Occipital lobe (tissue), 2 donors: ENCODE data around the gene FAH. TPM values are rescaled to one million over a fixed set of nuclear protein-coding genes. Genes with fewer than 3 reads are reported as not detected.

ENCODE experiments used
- DNase-seq: peaks from one replicate; lab custom pipeline; 2025; lab: John Stamatoyannopoulos, UW
- total RNA-seq: library from RNA; depleted of rRNA; stranded (reverse); fragments of >200 nt; gene quantifications from one replicate; pipeline ENCODE4 v1.2.3, GENCODE V29; 2014

The FAH gene
- total RNA-seq, 1 donor from 2014 or later = 1.6 TPM

GRCh38 chr15:80199366-80199765 is 46.6 kb downstream of the FAH start:
- no peak for DNase-seq

- DNase-seq = no peak
These were observed 47.1 kb downstream of the FAH start for GRCh38 chr15:80199869-80200268.

- no peak for DNase-seq
These were observed 48.6 kb downstream of the FAH start for GRCh38 chr15:80201256-80202015.

- no peak for DNase-seq
These were observed 49.2 kb downstream of the FAH start for GRCh38 chr15:80202016-80202315.

- DNase-seq = no peak
These were observed 50.0 kb downstream of the FAH start for GRCh38 chr15:80202641-80203360.

GRCh38 chr15:80203361-80203885 is 50.6 kb downstream of the FAH start:
- DNase-seq = no peak

GRCh38 chr15:80204231-80204630 is 51.4 kb downstream of the FAH start:
- DNase-seq = no peak

GRCh38 chr15:80207887-80208286 is 55.1 kb downstream of the FAH start:
- DNase-seq = no peak

- DNase-seq = no peak
These were observed 56.2 kb downstream of the FAH start for GRCh38 chr15:80208758-80209734.

GRCh38 chr15:80210611-80211573 is 58.1 kb downstream of the FAH start:
- no peak for DNase-seq

- DNase-seq = no peak
These were observed 59.2 kb downstream of the FAH start for GRCh38 chr15:80211976-80212375.

GRCh38 chr15:80214910-80215309 is 62.1 kb downstream of the FAH start:
- DNase-seq = no peak

GRCh38 chr15:80216141-80216540 is 63.3 kb downstream of the FAH start:
- DNase-seq = no peak

GRCh38 chr15:80216911-80217310 is 64.1 kb downstream of the FAH start:
- DNase-seq = no peak

GRCh38 chr15:80217327-80217900 is 64.6 kb downstream of the FAH start:
- no peak for DNase-seq

GRCh38 chr15:80219955-80220354 is 67.2 kb downstream of the FAH start:
- DNase-seq = no peak

- DNase-seq = no peak
These were observed 76.3 kb downstream of the FAH start for GRCh38 chr15:80228959-80229610.

- DNase-seq = no peak
These were observed 78.6 kb downstream of the FAH start for GRCh38 chr15:80231371-80231770.

GRCh38 chr15:80233581-80233980 is 80.8 kb downstream of the FAH start:
- no peak for DNase-seq

- DNase-seq = no peak
These were observed 82.1 kb downstream of the FAH start for GRCh38 chr15:80234883-80235282.
